Heart left ventricle (tissue), 13 donors: Measurements from ENCODE around the gene CMC2.

Experiments
- POLR2A ChIP-seq, 2 donors: fragments of 450-650 bp; IDR thresholded peaks; one replicate each; pipeline ENCODE4 v1.6.1; 2017; ENCODE audit warnings: antibody characterized with exemption in 2 of 2, mild to moderate bottlenecking in 2 of 2, moderate library complexity in 2 of 2
- TF ChIP-seq, protein P1 (sequence below), 12 donors: fragments of 200-600 bp; sonication (generic) in 4 of 12; IDR thresholded peaks; one replicate each; pipeline versions ENCODE4 v1.5.0 to v1.8.0; 2018 to 2022; ENCODE audit warnings: antibody characterized with exemption in 12 of 12, mild to moderate bottlenecking in 5 of 12
- donor health status: ischemic (EF 13 %, LVEDD 7.1; RV severe dilation, severe dysfunction).
- donor health status: DM: no; HTN: yes; CAD: no.
- donor health status: DM: no; HTN: no; CAD: no.
- donor health status: ischemic (EF 25% LVEDD 6.9; RV normal size, moderate dysfunction).
- donor health status: ischemic (EF 25% LVEDD 5.7; RV mildly dilated, moderate dysfunction).
- donor health status: ischemic (EF 35%, LVEDD 5.7; RV mildly dilated, moderate dysfunction).
- donor health status: nonischemic (EF 11% LVEDD 7.7; RV severe dilation, severe dysfunction).
- donor health status: DM: yes; HTN: yes; CAD: no.
- donor health status: PGD.
- donor health status: ischemic (EF 29% LVEDD 5.4; RV normal size, mild dysfunction).
- donor health status: nonischemic (EF 23%, LVEDD 6.1; RV moderate dilation, normal function).

DNA sequence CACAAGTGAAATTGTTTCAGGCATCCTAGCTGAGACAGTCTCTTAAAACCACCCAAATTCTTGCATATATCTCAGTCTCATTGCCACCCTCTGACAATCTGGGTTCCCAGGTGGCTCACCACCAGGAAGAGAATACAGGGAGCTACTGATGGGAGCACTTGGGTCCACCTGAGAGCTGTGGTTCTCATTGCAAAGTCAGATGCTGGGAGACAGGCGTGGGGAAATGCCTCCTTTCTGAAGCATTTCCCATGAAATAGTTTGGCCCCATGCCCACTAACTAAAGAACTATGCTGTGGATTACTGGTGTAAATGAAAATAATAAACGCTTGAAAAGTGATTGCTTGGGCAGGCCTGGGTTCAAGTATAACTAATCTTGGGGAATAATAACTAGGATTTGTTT, 70.3 kb downstream of the CMC2 start:
- TF ChIP-seq, protein P1, sequence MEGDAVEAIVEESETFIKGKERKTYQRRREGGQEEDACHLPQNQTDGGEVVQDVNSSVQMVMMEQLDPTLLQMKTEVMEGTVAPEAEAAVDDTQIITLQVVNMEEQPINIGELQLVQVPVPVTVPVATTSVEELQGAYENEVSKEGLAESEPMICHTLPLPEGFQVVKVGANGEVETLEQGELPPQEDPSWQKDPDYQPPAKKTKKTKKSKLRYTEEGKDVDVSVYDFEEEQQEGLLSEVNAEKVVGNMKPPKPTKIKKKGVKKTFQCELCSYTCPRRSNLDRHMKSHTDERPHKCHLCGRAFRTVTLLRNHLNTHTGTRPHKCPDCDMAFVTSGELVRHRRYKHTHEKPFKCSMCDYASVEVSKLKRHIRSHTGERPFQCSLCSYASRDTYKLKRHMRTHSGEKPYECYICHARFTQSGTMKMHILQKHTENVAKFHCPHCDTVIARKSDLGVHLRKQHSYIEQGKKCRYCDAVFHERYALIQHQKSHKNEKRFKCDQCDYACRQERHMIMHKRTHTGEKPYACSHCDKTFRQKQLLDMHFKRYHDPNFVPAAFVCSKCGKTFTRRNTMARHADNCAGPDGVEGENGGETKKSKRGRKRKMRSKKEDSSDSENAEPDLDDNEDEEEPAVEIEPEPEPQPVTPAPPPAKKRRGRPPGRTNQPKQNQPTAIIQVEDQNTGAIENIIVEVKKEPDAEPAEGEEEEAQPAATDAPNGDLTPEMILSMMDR (IDR thresholded peaks at IDR 0.05), result no peak
- no peak for TF ChIP-seq POLR2A (IDR thresholded peaks at IDR 0.05)
